GM21576 (cell line): ENCODE data around the gene USP6NL.

Source experiments
- ATAC-seq: cut with Tn5 transposase; IDR thresholded peaks from one replicate; pipeline ENCODE4 v1.9.1; 2021; ENCODE audit warnings: mild to moderate bottlenecking, moderate library complexity; ENCODE audit not compliant: unreplicated experiment

Gene USP6NL

GRCh38 chr10:11429439-11430052, 181.9 kb downstream of the USP6NL start:
- ATAC-seq, result no peak

- no peak for ATAC-seq
Measured at GRCh38 chr10:11425676-11426075, 185.8 kb downstream of the USP6NL start.

GRCh38 chr10:11425296-11425610, 186.2 kb downstream of the USP6NL start:
- ATAC-seq, result no peak

- ATAC-seq, result peak; percentile 53
Measured at GRCh38 chr10:11424456-11425295, 186.8 kb downstream of the USP6NL start.

- no peak for ATAC-seq
Measured at GRCh38 chr10:11416974-11417373, 194.5 kb downstream of the USP6NL start.

GRCh38 chr10:11415095-11415494, 196.4 kb downstream of the USP6NL start:
- no peak for ATAC-seq

GRCh38 chr10:11414314-11415038, 197.0 kb downstream of the USP6NL start:
- no peak for ATAC-seq

GRCh38 chr10:11411926-11412545, 199.4 kb downstream of the USP6NL start:
- ATAC-seq, result no peak

- no peak for ATAC-seq
Measured at GRCh38 chr10:11409357-11409756, 202.1 kb downstream of the USP6NL start.

GRCh38 chr10:11407939-11408338, 203.5 kb downstream of the USP6NL start:
- ATAC-seq, result no peak

GRCh38 chr10:11406746-11407145, 204.7 kb downstream of the USP6NL start:
- no peak for ATAC-seq

GRCh38 chr10:11404901-11405300, 206.5 kb downstream of the USP6NL start:
- ATAC-seq, result no peak
